Endothelial cell of umbilical vein (primary cell): Measurements from ENCODE around the gene ITGA6. TPM values are rescaled to one million over a fixed set of nuclear protein-coding genes. Genes with fewer than 3 reads are reported as not detected.

ENCODE experiments used
- BruUV-seq: library from RNA; stranded (reverse); fragments of 400-500 nt; replicated peaks from 2 replicates; lab custom pipeline; 2021; lab: Mats Ljungman, UMichigan
- CTCF ChIA-PET: fragments of 300-600, 350-600 bp; sonication (Branson Sonifier 250); formaldehyde crosslinking; loops from one replicate; lab custom pipeline; 2021; ENCODE audit warnings: antibody characterized with exemption, inconsistent platforms; lab: Charles Lee
- POLR2A ChIA-PET: fragments of 300-600, 350-600 bp; sonication (Branson Sonifier 250); formaldehyde crosslinking; loops from one replicate; lab custom pipeline; 2021; ENCODE audit warnings: antibody characterized with exemption, inconsistent platforms; lab: Charles Lee
- DNase-seq: peaks from one replicate; pipeline ENCODE4 v3.0.0-alpha.2; 2011; ENCODE audit warnings: low read depth, low spot score
- FAIRE-seq: peaks from 2 replicates; lab custom pipeline; 2011; peaks lifted over from hg19 to GRCh38; lab: Jason Lieb, UNC
- H2AFZ ChIP-seq: 2 replicates; pipeline ENCODE4 v1.6.0; 2012; ENCODE audit warnings: low read depth, low read length, control low read depth, inconsistent platforms
- H3K27ac ChIP-seq: 2 replicates; pipeline ENCODE4 v1.5.1; 2011; ENCODE audit warnings: low read depth, mild to moderate bottlenecking, control low read depth, low read length, moderate library complexity; ENCODE audit not compliant: insufficient read depth
- H3K27me3 ChIP-seq, 2 experiments: 2 replicates each; pipeline versions ENCODE4 v1.6.0 to v1.6.1; 2011; ENCODE audit warnings: low read length in 2 of 2, mixed read lengths in 1 of 2; ENCODE audit not compliant: control insufficient read depth in 2 of 2, insufficient read depth in 2 of 2
- H3K36me3 ChIP-seq, 2 experiments: 2 replicates in 1 of 2; 3 replicates in 1 of 2; pipeline ENCODE4 v1.5.1; 2011; ENCODE audit warnings: low read length in 2 of 2, mild to moderate bottlenecking in 1 of 2, moderate library complexity in 1 of 2; ENCODE audit not compliant: control insufficient read depth in 2 of 2, insufficient read depth in 2 of 2; ENCODE audit errors: extremely low read depth in 1 of 2
- H3K4me1 ChIP-seq: 3 replicates; pipeline ENCODE4 v1.5.1; 2011; ENCODE audit warnings: mild to moderate bottlenecking, low read length; ENCODE audit not compliant: control insufficient read depth, insufficient read depth; ENCODE audit errors: extremely low read depth
- H3K4me2 ChIP-seq: 2 replicates; pipeline ENCODE4 v1.6.1; 2011; ENCODE audit warnings: low read length, control low read depth, mixed read lengths; ENCODE audit not compliant: insufficient read depth
- H3K4me3 ChIP-seq, 3 experiments: fragments of 200-600 bp in 1 of 3; sonication (generic), shearing (Covaris generic) in 1 of 3; replicated peaks in 1 of 3; 2 replicates each; pipeline ENCODE4 v1.5.1; 2011 to 2016; ENCODE audit warnings: control low read depth in 3 of 3, low read length in 3 of 3, mild to moderate bottlenecking in 2 of 3, inconsistent platforms in 1 of 3, low read depth in 1 of 3, moderate library complexity in 1 of 3; ENCODE audit not compliant: insufficient read depth in 1 of 3
- H3K79me2 ChIP-seq: 2 replicates; pipeline ENCODE4 v1.6.0; 2012; ENCODE audit warnings: low read length, inconsistent platforms; ENCODE audit not compliant: control insufficient read depth, insufficient read depth
- H3K9ac ChIP-seq: replicated peaks from 2 replicates; pipeline ENCODE3; 2011; ENCODE audit warnings: low read length, control low read depth; ENCODE audit not compliant: insufficient read depth; ENCODE audit errors: extremely low read depth
- H3K9me1 ChIP-seq: replicated peaks from 3 replicates; pipeline ENCODE4 v1.6.0; 2011; ENCODE audit warnings: mild to moderate bottlenecking, low read length; ENCODE audit not compliant: control insufficient read depth, insufficient read depth; ENCODE audit errors: extremely low read depth
- H3K9me3 ChIP-seq: replicated peaks from 2 replicates; pipeline ENCODE4 v1.5.1; 2012; ENCODE audit warnings: low read length, inconsistent platforms; ENCODE audit not compliant: control insufficient read depth, insufficient read depth
- H4K20me1 ChIP-seq: replicated peaks from 2 replicates; pipeline ENCODE3; 2011; ENCODE audit warnings: mild to moderate bottlenecking, low read length; ENCODE audit not compliant: control insufficient read depth, insufficient read depth; ENCODE audit errors: extremely low read depth
- EZH2 ChIP-seq: IDR thresholded peaks from 2 replicates; pipeline ENCODE4 v1.6.1; 2012; ENCODE audit warnings: borderline replicate concordance, low read depth, mild to moderate bottlenecking, moderate library complexity, low read length, inconsistent platforms; ENCODE audit not compliant: severe bottlenecking
- FOS ChIP-seq: IDR thresholded peaks from 2 replicates; pipeline ENCODE4 v1.6.1; 2011; ENCODE audit warnings: mild to moderate bottlenecking, low read length, moderate library complexity, borderline replicate concordance; ENCODE audit not compliant: insufficient read depth
- GATA2 ChIP-seq: IDR thresholded peaks from 2 replicates; pipeline ENCODE4 v1.7.0; 2011; ENCODE audit warnings: low read depth, mild to moderate bottlenecking, moderate library complexity, mixed read lengths, low read length; ENCODE audit not compliant: insufficient read length, insufficient read depth
- JUN ChIP-seq: IDR thresholded peaks from 2 replicates; pipeline ENCODE4 v1.6.1; 2011; ENCODE audit warnings: borderline replicate concordance, low read depth; ENCODE audit not compliant: insufficient read length, insufficient read depth
- MAX ChIP-seq: IDR thresholded peaks from 2 replicates; pipeline ENCODE4 v1.6.1; 2011; ENCODE audit not compliant: insufficient read depth, insufficient read length
- MYC ChIP-seq: IDR thresholded peaks from one replicate; pipeline ENCODE4 v1.6.1; 2011; ENCODE audit warnings: mild to moderate bottlenecking, low read depth, low read length
- POLR2A ChIP-seq: IDR thresholded peaks from 2 replicates; pipeline ENCODE4 v1.6.1; 2012; ENCODE audit warnings: low read depth, mild to moderate bottlenecking, control low read depth, low read length
- POLR2AphosphoS5 ChIP-seq: IDR thresholded peaks from 2 replicates; pipeline ENCODE4 v1.6.1; 2012; ENCODE audit warnings: low read depth, mild to moderate bottlenecking, control low read depth, low read length, moderate library complexity; ENCODE audit not compliant: insufficient read depth
- dilution Hi-C: fragments of 300-500 bp; cut with MboI; formaldehyde crosslinking; loops from one replicate; pipeline ENCODE4 v1.15.0; 2019; ENCODE audit warnings: low sequenced_read_pairs; ENCODE audit not compliant: extremely low pct_ligation_motif_present
- intact Hi-C: fragments of 100-400 bp; cut with micrococcal nuclease; formaldehyde crosslinking; loops from one replicate; pipeline ENCODE4 v1.10.0; 2022
- polyA plus RNA-seq, 4 experiments: library from polyadenylated mRNA; depleted of rRNA in 3 of 4; stranded (reverse) in 3 of 4; unstranded in 1 of 4; fragments of >200 nt; gene quantifications; 2 replicates each; pipeline versions ENCODE4 v1.2.1 to v1.2.3, GENCODE V29; 2011 to 2012; ENCODE audit warnings: missing spikeins in 1 of 4
- total RNA-seq: library from RNA; stranded (reverse); gene quantifications from 2 replicates; pipeline ENCODE4 v1.2.3, GENCODE V29; 2021
- TF ChIP-seq, protein P1 (sequence below), 2 donors: IDR thresholded peaks; 1 replicate in 1 of 2; 2 replicates in 1 of 2; pipeline ENCODE4 v1.5.1; 2011; ENCODE audit warnings: low read length in 2 of 2, mild to moderate bottlenecking in 2 of 2, moderate library complexity in 2 of 2, control low read depth in 1 of 2, inconsistent platforms in 1 of 2, low read depth in 1 of 2; ENCODE audit not compliant: insufficient read depth in 1 of 2; ENCODE audit errors: extremely low read depth in 1 of 2

Gene ITGA6
- total and polyA plus RNA-seq, 2 donors (not counting 3 experiments of a cell fraction or from before 2014, with no cell fraction given), result 24.9 to 208 TPM

- H4K20me1 ChIP-seq, result no peaks in the 10 kb centered on the region
- no peak for FAIRE-seq
These were observed 2.6 kb downstream of the ITGA6 start for GRCh38 chr2:172430027-172430426.

More at GRCh38 chr2:172430027-172430426, 2.6 kb downstream of the ITGA6 start:
- BruUV-seq, result no TSS peak
- Histone ChIP-seq H3K4me2 (peak overlapping the region; percentile 77), H3K9me1 (no peaks in the 10 kb centered on the region), H3K27ac (no peak overlapping the region), H3K36me3 (no peaks in the 10 kb centered on the region), H3K27me3 (no peaks in the 10 kb centered on the region), H3K4me3 (peak overlapping the region in 1 of 3 experiments; percentile 16), H3K9ac (no peak overlapping the region), H3K4me1 (peaks cover 40% of the 10 kb centered on the region), H3K79me2 (peaks cover 75% of the 10 kb centered on the region), H3K9me3 (no peaks in the 10 kb centered on the region), H2AFZ (no peak overlapping the region)
- dilution Hi-C loops (loop anchor here (25.0 kb wide), 1 partner anchor 243 kb away; no protein-coding TSS in a partner anchor), intact Hi-C loops (no loop called here)
- TF ChIP-seq EZH2 (no peak), MYC (no peak), JUN (no peak), FOS (no peak), POLR2A (no peak), POLR2AphosphoS5 (no peak), GATA2 (no peak), MAX (no peak)
- TF ChIP-seq, protein P1, sequence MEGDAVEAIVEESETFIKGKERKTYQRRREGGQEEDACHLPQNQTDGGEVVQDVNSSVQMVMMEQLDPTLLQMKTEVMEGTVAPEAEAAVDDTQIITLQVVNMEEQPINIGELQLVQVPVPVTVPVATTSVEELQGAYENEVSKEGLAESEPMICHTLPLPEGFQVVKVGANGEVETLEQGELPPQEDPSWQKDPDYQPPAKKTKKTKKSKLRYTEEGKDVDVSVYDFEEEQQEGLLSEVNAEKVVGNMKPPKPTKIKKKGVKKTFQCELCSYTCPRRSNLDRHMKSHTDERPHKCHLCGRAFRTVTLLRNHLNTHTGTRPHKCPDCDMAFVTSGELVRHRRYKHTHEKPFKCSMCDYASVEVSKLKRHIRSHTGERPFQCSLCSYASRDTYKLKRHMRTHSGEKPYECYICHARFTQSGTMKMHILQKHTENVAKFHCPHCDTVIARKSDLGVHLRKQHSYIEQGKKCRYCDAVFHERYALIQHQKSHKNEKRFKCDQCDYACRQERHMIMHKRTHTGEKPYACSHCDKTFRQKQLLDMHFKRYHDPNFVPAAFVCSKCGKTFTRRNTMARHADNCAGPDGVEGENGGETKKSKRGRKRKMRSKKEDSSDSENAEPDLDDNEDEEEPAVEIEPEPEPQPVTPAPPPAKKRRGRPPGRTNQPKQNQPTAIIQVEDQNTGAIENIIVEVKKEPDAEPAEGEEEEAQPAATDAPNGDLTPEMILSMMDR (IDR thresholded peaks at IDR 0.05; ENCODE audit: extremely low read depth in 1 of 2, insufficient read depth in 1 of 2, low read depth in 1 of 2, low read length in 2 of 2), result no peak
- ChIA-PET POLR2A (interaction anchor here (1.0 kb wide), 2 partner anchors 9 to 145 kb away, joined by 3 to 4 read pairs; no protein-coding TSS in a partner anchor), CTCF (interaction anchor here (0.7 to 10.7 kb wide), 11 partner anchors 11 to 303 kb away, joined by 3 to 167 read pairs (median 5); no protein-coding TSS in a partner anchor)
- no peak for DNase-seq
